ENCODE data around the gene LRRC7.
A peak's percentile ranks its signal among the peaks of the same experiment; 100 is the strongest.

Gene LRRC7

DNA sequence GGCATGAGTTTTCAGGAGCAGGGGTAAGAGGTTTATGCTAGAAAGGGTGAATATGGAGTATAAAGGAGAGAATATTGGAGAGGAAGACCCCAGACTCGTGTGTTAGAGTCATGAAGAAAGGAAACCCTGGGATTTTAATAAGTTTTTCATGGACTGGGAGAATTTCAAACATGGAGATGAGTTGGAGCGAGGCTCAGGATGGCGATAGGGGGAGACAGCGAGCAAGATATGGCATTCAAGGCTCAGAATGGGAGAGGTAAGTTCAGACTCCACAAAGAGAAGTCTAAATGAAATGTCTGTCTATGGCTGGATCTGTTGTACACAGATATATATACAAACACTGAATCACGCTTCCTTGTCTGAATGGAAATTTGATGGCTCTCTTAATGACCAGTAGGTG, 545.1 kb downstream of the LRRC7 start:
- no peak for DNase-seq

- DNase-seq, result no peak
Measured at GRCh38 chr1:70115315-70115714, 547.6 kb downstream of the LRRC7 start.

DNA sequence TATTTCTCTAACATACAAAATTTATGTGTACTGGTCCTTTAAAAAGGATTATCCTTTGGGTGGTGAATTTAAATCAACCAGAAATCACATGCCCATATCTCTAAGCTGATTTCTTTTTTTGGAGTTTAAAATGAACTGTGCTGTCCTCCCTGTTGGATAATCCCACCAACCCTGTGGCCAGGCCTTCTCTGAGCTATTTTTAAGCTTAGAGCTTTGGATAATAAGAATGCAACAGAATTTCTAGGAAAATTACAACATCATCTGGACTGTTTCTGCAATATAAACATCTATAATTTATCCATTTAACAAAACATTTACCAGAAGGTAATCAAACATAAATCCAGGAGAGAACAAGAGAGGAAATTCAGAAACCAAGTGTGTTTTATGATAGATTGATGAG, 549.3 kb downstream of the LRRC7 start:
- DNase-seq, result no peak

DNA sequence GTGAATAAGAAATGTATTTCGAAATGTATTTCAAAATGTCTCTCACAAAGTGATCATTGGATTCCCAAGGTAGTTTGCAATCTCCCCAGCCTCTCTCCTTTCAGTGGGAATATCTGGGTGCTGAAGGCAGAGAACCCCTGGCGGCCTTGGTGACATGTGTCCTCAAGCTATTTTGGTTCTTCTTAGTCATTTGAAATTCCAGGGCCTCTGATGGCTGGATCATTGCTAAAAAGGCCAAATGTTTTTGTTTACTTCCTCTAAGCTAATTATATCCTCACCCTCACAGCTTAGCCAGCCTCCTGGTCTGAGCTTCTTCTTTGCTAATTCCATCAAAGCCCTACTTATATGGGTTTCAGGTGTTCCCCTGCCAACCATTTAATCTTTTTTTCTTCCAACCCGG, 566.4 kb downstream of the LRRC7 start:
- DNase-seq, result no peak

- no peak for DNase-seq
Measured at GRCh38 chr1:70140343-70140742, 572.6 kb downstream of the LRRC7 start.

DNA sequence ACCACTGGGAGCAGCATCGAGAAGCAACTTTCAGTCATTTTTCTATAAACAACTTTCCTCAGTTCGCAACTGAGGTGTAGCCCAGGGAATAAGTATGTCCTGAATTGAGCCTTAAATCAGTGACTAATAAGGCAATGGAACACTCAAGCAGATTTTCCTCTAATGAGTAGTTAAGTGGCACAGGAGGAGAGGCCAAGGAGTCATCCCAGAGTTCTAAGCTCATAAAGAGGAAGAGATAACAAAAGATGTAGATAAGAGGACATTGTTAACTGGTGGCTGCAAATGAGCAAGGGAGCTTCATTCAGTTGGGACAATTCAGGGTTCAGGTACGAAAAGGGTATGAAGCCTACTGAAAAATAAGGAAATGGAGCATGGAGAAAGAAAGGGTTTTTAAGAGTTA, 573.2 kb downstream of the LRRC7 start:
- no peak for DNase-seq

- DNase-seq, result no peak
Measured at GRCh38 chr1:70142075-70142474, 574.4 kb downstream of the LRRC7 start.

GRCh38 chr1:70143048-70143659, 575.4 kb downstream of the LRRC7 start:
- no peak for DNase-seq

GRCh38 chr1:70146488-70146887, 578.8 kb downstream of the LRRC7 start:
- no peak for DNase-seq

GRCh38 chr1:70150444-70150843, 582.7 kb downstream of the LRRC7 start:
- no peak for DNase-seq

- peak in 1 of 5 experiments; percentile 5 for DNase-seq
Measured at GRCh38 chr1:70153739-70154138, 586.0 kb downstream of the LRRC7 start.

DNA sequence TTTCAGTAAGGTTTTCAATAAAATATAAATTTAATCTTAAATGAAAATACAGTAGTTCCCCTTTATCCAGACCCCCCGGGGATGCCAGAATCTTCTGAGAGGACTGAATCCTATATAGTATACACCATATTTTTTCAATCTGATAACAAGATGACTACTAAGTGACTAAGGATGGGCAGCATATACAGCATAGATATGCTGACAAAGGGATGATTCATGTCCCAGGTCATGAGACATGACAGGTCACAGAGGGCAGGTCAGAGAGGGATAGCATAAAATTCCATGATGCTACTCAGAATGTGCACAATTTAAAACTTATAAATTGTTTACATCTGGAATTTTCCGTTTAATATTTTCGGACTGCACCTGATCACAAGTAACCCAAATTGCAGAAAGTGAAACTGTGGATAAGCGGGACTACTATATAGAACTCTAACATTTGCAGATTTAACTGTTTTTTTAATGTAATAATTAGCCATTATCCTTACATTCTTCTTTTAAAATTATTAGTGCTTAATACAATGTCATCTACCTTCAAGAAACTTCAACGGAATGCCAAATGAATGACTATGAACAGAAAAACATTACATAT, 588.9 kb downstream of the LRRC7 start:
- DNase-seq, result no peak

GRCh38 chr1:70164350-70164749, 596.6 kb downstream of the LRRC7 start:
- no peak for DNase-seq

GRCh38 chr1:70168283-70168682, 600.6 kb downstream of the LRRC7 start:
- no peak for DNase-seq

- peak in 1 of 5 experiments; percentile 23 for DNase-seq
Measured at GRCh38 chr1:70169018-70169839, 601.5 kb downstream of the LRRC7 start.

- DNase-seq, result no peak
Measured at GRCh38 chr1:70171512-70171911, 603.8 kb downstream of the LRRC7 start.
